CD4-positive, alpha-beta T cell treated with Interleukin-17A for 1 hour (primary cell): ENCODE results near the gene PKIG.
"Not testable (repeated sequence)": the region's sequence is repeated elsewhere in the genome, so short reads cannot be mapped to it uniquely, and the experiment has no call there.

Source experiments
- DNase-seq: peaks from one replicate; pipeline ENCODE4 v3.0.0-alpha.2; 2020

The PKIG gene

GRCh38 chr20:44582311-44583025 is at the start of gene PKIG:
Gene PKIG, plus strand, starts transcription at chr20:44582579. Its CDS starts 31,978 bp downstream, at chr20:44614557.
- DNase-seq = no peak

GRCh38 chr20:44532981-44533331 is 49.4 kb upstream of the PKIG start:
- DNase-seq = no peak

GRCh38 chr20:44533928-44534327 is 48.5 kb upstream of the PKIG start:
- DNase-seq = no peak

- no peak for DNase-seq
Measured at GRCh38 chr20:44536175-44536574, 46.2 kb upstream of the PKIG start.

GRCh38 chr20:44537993-44538392 is 44.4 kb upstream of the PKIG start:
- no peak for DNase-seq

GRCh38 chr20:44540834-44541233 is 41.5 kb upstream of the PKIG start:
- no peak for DNase-seq

GRCh38 chr20:44541992-44542391 is 40.4 kb upstream of the PKIG start:
- DNase-seq = no peak

- no peak for DNase-seq
Measured at GRCh38 chr20:44542890-44543289, 39.5 kb upstream of the PKIG start.

GRCh38 chr20:44543358-44543757 is 39.0 kb upstream of the PKIG start:
- DNase-seq = no peak

GRCh38 chr20:44544263-44544662 is 38.1 kb upstream of the PKIG start:
- no peak for DNase-seq

- DNase-seq = no peak
Measured at GRCh38 chr20:44547419-44547818, 35.0 kb upstream of the PKIG start.

- no peak for DNase-seq
Measured at GRCh38 chr20:44549123-44549522, 33.3 kb upstream of the PKIG start.

- DNase-seq = no peak
Measured at GRCh38 chr20:44552050-44552449, 30.3 kb upstream of the PKIG start.

GRCh38 chr20:44552568-44552949 is 29.8 kb upstream of the PKIG start:
- DNase-seq = no peak

GRCh38 chr20:44552950-44553908 is 29.1 kb upstream of the PKIG start:
- no peak for DNase-seq

- no peak for DNase-seq
Measured at GRCh38 chr20:44559302-44559701, 23.1 kb upstream of the PKIG start.

GRCh38 chr20:44560229-44560628 is 22.1 kb upstream of the PKIG start:
- no peak for DNase-seq

- not testable (repeated sequence) for DNase-seq
Measured at GRCh38 chr20:44560818-44561217, 21.6 kb upstream of the PKIG start.

GRCh38 chr20:44561876-44562275 is 20.5 kb upstream of the PKIG start:
- no peak for DNase-seq

- DNase-seq = no peak
Measured at GRCh38 chr20:44566018-44566417, 16.4 kb upstream of the PKIG start.

GRCh38 chr20:44566811-44567210 is 15.6 kb upstream of the PKIG start:
- no peak for DNase-seq

GRCh38 chr20:44570367-44570766 is 12.0 kb upstream of the PKIG start:
- DNase-seq = no peak

- no peak for DNase-seq
Measured at GRCh38 chr20:44571362-44571988, 10.9 kb upstream of the PKIG start.
